ENCODE data around the gene ADCY3. TPM values are rescaled to one million over a fixed set of nuclear protein-coding genes. Genes with fewer than 3 reads are reported as not detected.

The ADCY3 gene
- total RNA-seq, 1 experiment from 2014 or later, result 50.3 TPM

DNA sequence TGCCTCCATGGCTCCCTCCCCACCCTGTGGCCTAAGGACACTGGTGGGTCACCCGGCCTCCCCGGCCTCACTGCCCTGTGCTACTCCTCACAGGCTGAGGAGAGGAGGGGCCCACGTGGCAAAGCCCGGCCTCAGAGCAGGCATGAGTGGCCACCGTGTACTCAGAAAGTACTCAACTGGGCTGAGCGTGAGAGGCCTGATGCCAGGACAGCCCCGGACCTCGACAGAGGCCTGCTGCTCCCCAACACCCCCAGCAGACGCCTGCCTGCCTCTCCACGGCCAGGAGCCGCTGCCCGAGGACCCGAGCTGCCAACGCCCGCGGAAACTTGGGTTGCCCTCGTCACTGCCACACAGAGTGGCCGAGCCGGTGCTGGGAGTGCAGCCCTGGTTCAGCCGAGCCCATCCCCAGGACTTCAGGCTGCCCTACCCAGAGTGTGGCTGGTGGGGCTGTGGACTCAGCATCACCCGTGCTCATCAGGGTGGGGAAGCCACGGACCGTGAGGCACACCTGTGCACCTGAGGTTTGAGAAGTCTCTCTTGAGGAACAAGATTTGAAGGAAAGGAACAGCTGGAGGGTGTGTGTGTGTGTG is 67.5 kb downstream of the ADCY3 start:
- no TSS peak for BruUV-seq (replicated peaks)
- POLR2A ChIA-PET, result no interaction called here
- intact Hi-C loops (cut with micrococcal nuclease), result no loop called here
- Mint-ChIP-seq H3K4me3 (ENCODE audit: unreplicated experiment) (no peak overlapping the region), H3K36me3 (ENCODE audit: insufficient read depth, unreplicated experiment) (peaks cover 17% of the 10 kb centered on the region), H3K9me3 (ENCODE audit: unreplicated experiment) (no peaks in the 10 kb centered on the region), H3K27me3 (ENCODE audit: insufficient read depth, unreplicated experiment) (no peaks in the 10 kb centered on the region), H3K4me1 (ENCODE audit: insufficient read depth, unreplicated experiment) (peaks cover 5% of the 10 kb centered on the region), H3K27ac (ENCODE audit: low read depth, unreplicated experiment) (no peak overlapping the region)
- CTCF ChIA-PET, result interaction anchor here (0.6 kb wide), 1 partner anchor 44 kb away, joined by 3 read pairs; no protein-coding TSS in a partner anchor
- DNase-seq (ENCODE audit: unreplicated experiment), result no peak
- TF ChIP-seq, protein P1, sequence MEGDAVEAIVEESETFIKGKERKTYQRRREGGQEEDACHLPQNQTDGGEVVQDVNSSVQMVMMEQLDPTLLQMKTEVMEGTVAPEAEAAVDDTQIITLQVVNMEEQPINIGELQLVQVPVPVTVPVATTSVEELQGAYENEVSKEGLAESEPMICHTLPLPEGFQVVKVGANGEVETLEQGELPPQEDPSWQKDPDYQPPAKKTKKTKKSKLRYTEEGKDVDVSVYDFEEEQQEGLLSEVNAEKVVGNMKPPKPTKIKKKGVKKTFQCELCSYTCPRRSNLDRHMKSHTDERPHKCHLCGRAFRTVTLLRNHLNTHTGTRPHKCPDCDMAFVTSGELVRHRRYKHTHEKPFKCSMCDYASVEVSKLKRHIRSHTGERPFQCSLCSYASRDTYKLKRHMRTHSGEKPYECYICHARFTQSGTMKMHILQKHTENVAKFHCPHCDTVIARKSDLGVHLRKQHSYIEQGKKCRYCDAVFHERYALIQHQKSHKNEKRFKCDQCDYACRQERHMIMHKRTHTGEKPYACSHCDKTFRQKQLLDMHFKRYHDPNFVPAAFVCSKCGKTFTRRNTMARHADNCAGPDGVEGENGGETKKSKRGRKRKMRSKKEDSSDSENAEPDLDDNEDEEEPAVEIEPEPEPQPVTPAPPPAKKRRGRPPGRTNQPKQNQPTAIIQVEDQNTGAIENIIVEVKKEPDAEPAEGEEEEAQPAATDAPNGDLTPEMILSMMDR (IDR thresholded peaks at IDR 0.05; ENCODE audit: unreplicated experiment), result no peak

DNA sequence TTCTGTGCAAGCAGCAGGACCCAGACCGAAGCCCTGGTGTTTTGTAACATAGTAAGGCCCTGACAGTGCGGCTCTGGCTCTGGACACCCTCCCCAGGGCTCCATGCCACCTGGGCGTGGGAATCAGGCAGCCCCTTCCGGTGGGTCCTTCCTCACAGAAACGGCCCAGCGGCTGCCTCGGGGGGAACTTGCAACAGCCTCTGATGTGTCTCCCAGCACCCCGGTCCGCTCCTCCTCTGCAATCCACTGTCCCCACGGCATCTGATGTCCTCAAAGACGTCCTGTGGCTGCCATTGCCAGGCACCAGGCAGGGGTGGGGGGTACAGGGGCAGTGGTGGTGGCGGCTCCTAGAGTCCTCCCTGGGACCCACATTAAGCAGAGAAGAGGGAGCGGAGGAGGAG is 68.0 kb downstream of the ADCY3 start:
- Mint-ChIP-seq H3K27me3 (ENCODE audit: insufficient read depth, unreplicated experiment) (no peaks in the 10 kb centered on the region), H3K4me3 (ENCODE audit: unreplicated experiment) (no peak overlapping the region), H3K9me3 (ENCODE audit: unreplicated experiment) (no peaks in the 10 kb centered on the region), H3K27ac (ENCODE audit: low read depth, unreplicated experiment) (no peak overlapping the region), H3K36me3 (ENCODE audit: insufficient read depth, unreplicated experiment) (peaks cover 17% of the 10 kb centered on the region), H3K4me1 (ENCODE audit: insufficient read depth, unreplicated experiment) (peaks cover 5% of the 10 kb centered on the region)
- CTCF ChIA-PET, result no interaction called here
- POLR2A ChIA-PET, result no interaction called here
- DNase-seq (ENCODE audit: unreplicated experiment), result no peak
- TF ChIP-seq, protein P1 (IDR thresholded peaks at IDR 0.05; ENCODE audit: unreplicated experiment), result no peak
- intact Hi-C loops (cut with micrococcal nuclease), result no loop called here
- no TSS peak for BruUV-seq (replicated peaks)

DNA sequence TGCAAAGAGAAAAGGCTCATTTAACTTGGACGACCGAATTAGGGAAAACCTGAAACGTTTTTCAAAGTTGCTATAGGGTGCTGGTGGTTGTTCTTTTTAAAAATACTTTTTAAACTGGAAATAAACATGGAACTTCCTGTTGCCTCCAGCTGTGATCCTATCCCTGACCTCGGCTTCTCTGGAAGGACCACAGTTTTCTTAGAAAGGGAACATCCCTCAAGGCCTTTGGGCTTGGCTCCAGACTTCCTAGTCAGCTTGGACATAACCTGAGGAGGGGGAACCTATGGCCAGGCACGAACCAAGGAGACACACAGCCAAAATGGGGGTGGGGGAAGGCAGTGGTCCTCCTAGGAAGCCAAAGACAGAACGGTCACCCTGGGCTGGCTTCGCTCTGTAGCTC is 69.1 kb downstream of the ADCY3 start:
- intact Hi-C loops (cut with micrococcal nuclease), result no loop called here
- Mint-ChIP-seq H3K36me3 (ENCODE audit: insufficient read depth, unreplicated experiment) (peaks cover 8% of the 10 kb centered on the region), H3K9me3 (ENCODE audit: unreplicated experiment) (no peaks in the 10 kb centered on the region), H3K27me3 (ENCODE audit: insufficient read depth, unreplicated experiment) (no peaks in the 10 kb centered on the region), H3K27ac (ENCODE audit: low read depth, unreplicated experiment) (no peak overlapping the region), H3K4me3 (ENCODE audit: unreplicated experiment) (no peak overlapping the region), H3K4me1 (ENCODE audit: insufficient read depth, unreplicated experiment) (peaks cover 5% of the 10 kb centered on the region)
- TF ChIP-seq, protein P1 (IDR thresholded peaks at IDR 0.05; ENCODE audit: unreplicated experiment), result no peak
- CTCF ChIA-PET, result interaction anchor here (0.6 kb wide), 2 partner anchors 340 to 360 kb away, joined by 3 read pairs; partner anchors contain the start of gene NCOA1
- no peak for DNase-seq (ENCODE audit: unreplicated experiment)
- BruUV-seq (replicated peaks), result no TSS peak
- POLR2A ChIA-PET, result no interaction called here

DNA sequence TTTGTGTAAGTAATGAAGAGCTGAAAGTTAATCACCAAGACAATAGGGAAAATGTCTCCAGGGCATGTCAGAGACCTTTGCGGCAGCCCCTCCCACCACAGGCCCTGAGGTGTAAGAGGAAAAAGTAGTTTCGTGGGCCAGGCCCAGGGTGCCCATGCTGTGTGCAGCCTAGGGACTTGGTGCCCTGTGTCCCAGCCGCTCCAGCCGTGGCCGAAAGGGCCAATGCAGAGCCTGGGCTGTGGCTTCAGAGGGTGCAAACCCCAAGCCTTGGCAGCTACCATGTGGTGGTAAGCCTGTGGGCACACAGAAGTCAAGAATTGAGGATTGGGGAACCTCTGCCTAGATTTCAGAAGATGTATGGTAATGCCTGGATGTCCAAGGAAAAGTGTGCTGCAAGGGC is 74.3 kb downstream of the ADCY3 start:
- no peak overlapping the region for H3K4me3 Mint-ChIP-seq (ENCODE audit: unreplicated experiment)
- BruUV-seq (replicated peaks), result no TSS peak

More for the DNA sequence above, 74.3 kb downstream of the ADCY3 start:
- DNase-seq (ENCODE audit: unreplicated experiment), result no peak
- no peak overlapping the region for H3K27ac Mint-ChIP-seq (ENCODE audit: low read depth, unreplicated experiment)
- intact Hi-C loops (cut with micrococcal nuclease), result no loop called here
- H3K27me3 Mint-ChIP-seq (ENCODE audit: insufficient read depth, unreplicated experiment), result no peaks in the 10 kb centered on the region
- ChIA-PET POLR2A (no interaction called here), CTCF (interaction anchor here (0.7 kb wide), 1 partner anchor 22 kb away, joined by 3 read pairs; no protein-coding TSS in a partner anchor)
- no peaks in the 10 kb centered on the region for H3K4me1 Mint-ChIP-seq (ENCODE audit: insufficient read depth, unreplicated experiment)
- peaks cover 9% of the 10 kb centered on the region for H3K36me3 Mint-ChIP-seq (ENCODE audit: insufficient read depth, unreplicated experiment)
- TF ChIP-seq, protein P1 (IDR thresholded peaks at IDR 0.05; ENCODE audit: unreplicated experiment), result no peak
- no peaks in the 10 kb centered on the region for H3K9me3 Mint-ChIP-seq (ENCODE audit: unreplicated experiment)
